Left colon (tissue), 2 donors: Measurements from ENCODE around the gene POLR2L. TPM values are rescaled to one million over a fixed set of nuclear protein-coding genes. Genes with fewer than 3 reads are reported as not detected.
A peak's percentile ranks its signal among the peaks of the same experiment; 100 is the strongest.

Source experiments
- ATAC-seq: fragments of 200-7000 bp; cut with Tn5 transposase; one replicate; pipeline ENCODE4 v1.9.1; 2020; ENCODE audit warnings: mild to moderate bottlenecking, moderate library complexity
- DNase-seq, 2 donors: peaks; one replicate each; pipeline ENCODE4 v3.0.0-alpha.2; 2020
- intact Hi-C, 2 donors: fragments of 100-400 bp; cut with DNase I in 1 of 2; cut with micrococcal nuclease in 1 of 2; formaldehyde crosslinking; loops; one replicate each; pipeline versions ENCODE4 v1.11.2 to v1.14.0; 2022; cut with DNase I, micrococcal nuclease
- long read RNA-seq: library from polyadenylated mRNA; unstranded; transcript quantifications from one replicate; pipeline ENCODE4 v2.0.0, GENCODE V29; 2021
- total RNA-seq, 2 donors: library from RNA; stranded (reverse); fragmentation: NEBNext Ultra II Directional; extraction: Animal tissue kit (Norgen Biotek cat#: 25700); gene quantifications; one replicate each; pipeline ENCODE4 v1.2.1, GENCODE V29; 2021
- donor health status: DM: no; HTN: no; CAD: no.
- donor health status: DM: yes; HTN: yes; CAD: no.

POLR2L gene
- total RNA-seq: 10 to 100 TPM; 79.4 to 83.1 TPM
- long read RNA-seq, transcript POLR2L-201 (2 exons, 892 nt): major isoform, 51 of 52 reads
- long read RNA-seq, partial matches to known transcripts: 0 of 52 reads
- long read RNA-seq, other reads (novel, unspliced or antisense): 1 of 52 reads

DNA sequence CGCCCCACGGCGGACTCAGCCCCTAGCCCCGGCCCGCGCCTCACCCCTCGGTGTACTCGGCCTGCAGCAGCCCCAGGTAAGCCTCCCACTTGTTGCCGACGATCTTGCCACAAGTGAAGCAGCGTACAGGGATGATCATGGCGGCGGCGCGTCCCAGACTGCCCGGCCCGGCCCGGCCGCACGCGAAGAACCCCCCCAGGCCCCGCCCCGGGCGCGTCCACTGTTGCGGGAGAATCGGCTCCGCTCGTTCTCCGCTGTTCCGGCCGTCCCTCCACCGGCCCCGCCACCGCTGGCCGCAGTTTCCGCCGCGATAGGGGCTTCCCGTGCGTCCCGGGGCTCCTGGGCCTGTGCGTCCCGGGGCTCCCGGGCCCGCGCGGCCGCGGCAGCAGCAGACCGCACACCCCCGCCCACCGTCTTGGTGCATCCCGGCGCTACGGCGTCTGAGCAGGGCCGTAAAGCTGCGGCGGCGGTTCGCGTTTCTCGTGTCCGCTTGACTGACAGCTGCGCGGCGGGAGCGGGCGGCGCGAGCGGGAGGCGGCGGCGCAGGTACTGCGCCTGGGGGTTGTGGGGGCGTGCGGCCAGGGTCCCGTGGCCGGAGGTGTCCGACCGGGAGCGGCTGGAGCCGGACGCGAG, at the start of gene POLR2L, which contains the start of gene TSPAN4:
Gene POLR2L, minus strand, starts transcription at position 160 of the 633 bp plus-strand sequence. Its CDS starts 21 bp downstream, at position 139.
Gene TSPAN4, plus strand, starts transcription at position 483 of the 633 bp plus-strand sequence. CDS start 7,453 bp downstream, outside the sequence.
- ATAC-seq (peak; percentile 69), DNase-seq (peak; percentile 82 to 93)
- intact Hi-C loops: no loop called here

DNA sequence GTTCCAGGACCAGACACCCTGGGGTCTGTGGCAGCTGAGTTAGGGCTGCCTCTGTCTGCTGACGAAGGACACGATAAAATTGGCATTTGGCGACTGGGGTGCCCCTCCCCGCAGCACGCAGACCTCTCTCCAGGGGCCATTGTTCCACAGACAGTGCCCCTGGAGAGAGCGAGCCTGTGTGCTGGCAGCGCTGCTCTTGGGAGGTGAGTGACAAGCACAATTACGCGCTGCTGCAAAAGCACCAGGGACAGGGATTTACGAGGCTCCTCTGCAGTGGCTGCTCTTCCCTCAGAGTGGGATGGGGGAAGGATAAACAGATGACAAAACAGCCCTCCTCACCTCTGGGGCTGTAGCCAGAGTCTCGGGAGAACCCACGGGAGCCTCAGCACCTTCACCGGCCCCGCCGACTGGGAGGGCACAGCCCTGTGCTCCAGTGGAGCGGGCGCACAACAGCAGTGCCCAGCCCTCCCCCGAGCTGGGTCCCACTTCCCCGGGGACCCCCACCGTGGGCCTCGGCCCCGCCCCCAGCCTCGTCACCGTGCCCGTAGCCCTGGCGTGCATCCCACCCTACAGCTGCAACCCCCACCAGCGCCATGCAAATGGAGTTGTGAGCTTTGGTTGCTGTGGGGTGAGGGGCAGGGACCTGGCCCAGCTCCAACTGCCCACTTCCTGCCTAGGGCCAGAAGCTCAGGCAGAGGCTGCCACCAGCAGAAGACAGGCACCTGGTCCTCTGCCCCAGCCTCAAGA, 48.6 kb upstream of the POLR2L start:
- intact Hi-C loops: no loop called here
- no peak for ATAC-seq
- DNase-seq: no peak

DNA sequence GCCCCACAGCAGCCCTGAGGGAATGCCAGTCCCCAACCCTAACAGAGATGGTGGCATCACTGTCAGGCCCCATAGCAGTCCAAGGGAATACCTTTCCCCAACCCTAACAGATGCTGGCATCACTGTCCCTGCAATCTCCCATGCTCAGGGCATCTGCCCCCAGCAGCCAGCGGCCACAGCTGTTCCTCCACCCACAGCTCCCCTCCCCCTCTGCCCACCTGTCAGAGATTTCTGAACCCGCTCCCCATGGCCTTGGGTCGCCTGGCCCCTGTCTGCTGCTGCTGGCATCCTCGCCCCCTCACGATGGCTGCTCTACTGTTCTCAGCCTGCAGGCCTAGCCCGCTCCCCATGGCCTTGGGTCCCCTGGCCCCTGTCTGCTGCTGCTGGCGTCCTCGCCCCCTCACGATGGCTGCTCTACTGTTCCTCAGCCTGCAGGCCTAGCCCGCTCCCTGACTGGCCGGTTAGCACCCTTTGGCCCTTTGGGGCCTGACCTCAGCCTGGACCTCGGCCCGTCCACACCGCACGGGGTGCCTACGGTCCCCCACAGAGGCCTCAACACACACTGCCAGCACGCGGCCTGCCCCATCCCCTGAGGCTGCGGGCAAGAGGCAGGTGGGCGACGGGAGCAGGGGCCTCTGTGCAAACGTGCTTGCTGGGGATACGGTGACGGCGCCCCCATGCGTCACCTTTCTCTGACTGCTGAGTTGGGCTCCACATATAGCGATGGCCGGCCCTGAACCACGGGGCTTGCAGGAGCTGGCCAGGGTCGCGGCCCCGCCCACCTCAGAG, 47.6 kb upstream of the POLR2L start:
- intact Hi-C loops: no loop called here
- ATAC-seq: no peak
- DNase-seq: no peak

DNA sequence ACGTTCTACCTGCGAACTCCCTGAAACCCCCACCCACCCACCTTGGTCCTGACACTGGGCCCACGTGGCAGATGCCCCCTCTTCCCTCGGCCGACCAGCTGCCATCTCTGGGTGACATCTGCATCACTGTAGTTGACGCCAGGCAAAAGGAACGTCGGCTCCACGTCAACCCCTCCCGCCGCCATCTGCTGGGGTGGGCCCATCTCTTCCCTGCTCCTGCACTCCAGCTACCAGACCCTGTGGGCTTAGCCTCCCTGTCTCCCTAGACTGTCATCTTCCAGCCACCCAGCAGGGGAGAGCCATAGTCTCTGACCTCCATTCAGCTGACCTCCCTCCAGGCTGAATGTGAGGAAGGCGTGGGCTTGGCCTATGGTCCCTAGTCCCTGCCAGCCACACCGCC, 46.9 kb upstream of the POLR2L start:
- DNase-seq (no peak), ATAC-seq (no peak)
- intact Hi-C loops: no loop called here

DNA sequence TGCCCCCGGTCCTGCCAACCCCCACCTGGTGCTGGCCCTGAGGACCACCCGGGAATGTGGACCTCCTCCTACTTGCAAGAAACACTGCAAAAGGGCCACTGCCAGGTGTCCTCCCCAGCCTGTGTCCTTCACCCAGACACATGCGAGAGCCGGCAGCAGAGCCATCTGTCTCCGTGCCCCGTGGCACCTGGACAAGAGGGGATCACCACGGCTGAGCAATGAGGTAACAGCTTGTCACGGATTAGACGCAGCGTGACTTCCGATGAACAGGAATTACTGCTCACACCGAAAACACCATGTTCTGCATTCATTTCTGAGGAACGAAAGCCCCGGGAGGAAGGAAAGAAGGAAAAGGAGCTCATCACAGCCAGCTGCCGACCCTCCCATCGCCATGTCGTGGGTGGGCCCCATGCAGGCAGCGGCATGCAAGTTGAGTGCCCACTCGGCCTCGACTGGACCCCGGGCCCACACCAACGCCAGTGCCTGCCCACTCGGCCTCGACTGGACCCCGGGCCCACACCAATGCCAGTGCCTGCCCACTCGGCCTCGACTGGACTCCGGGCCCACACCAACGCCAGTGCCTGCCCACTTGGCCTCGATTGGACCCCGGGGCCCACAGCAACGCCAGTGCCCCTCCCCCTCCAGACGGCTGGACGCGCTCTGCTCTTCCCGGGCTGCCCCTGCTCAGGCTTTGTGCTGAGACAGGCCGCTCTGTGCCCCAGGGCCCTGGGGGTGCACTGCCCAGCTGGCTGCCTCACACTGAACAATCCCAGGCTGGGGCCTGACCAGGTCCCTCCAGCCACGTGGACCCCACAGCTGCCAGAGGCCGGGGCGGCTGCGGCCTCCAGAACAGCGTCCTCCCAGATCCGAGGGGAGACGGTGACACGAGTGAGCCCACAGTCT, 46.2 kb upstream of the POLR2L start:
- ATAC-seq (no peak), DNase-seq (no peak)
- intact Hi-C loops: no loop called here

DNA sequence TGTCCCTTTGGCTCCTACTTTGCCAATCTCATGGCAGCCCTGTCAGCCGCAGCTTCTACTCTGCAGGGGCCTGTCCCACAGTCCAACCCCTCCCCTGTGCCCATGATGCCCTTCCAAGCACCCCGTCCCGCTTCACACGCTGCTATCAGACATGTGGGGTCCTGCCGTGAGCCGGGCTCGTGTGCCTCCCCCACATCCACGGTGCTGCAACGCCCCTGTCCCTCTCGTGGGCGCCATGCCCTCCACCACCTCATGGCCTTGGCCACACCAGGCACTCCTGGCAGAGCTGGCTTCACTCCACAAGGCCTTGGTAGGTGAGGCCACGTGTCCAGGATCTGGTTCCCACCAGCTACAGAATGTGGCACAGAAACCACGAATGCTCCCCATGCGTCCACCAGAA, 45.3 kb upstream of the POLR2L start:
- ATAC-seq (no peak), DNase-seq (no peak)
- intact Hi-C loops: no loop called here

DNA sequence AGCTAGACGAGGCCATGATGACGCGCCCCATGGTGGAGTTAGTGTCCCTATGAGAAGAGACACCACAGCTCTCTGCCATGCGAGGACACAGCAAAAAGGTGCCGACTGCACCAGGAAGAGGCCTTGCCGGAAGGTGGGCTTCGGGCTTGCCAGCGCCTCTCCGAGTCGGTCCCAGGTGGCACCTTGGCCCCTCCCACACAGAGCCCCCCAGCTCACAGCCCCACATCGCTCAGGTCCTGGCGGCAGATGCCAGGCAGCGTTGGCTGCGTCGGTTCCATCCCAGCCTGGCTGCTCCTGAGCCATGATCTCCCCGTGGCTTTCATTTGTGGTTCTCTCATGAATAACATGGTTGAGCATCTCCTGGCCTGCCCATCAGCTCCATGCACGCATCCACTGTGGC, 44.2 kb upstream of the POLR2L start:
- ATAC-seq: no peak
- no peak for DNase-seq
- intact Hi-C loops: no loop called here

DNA sequence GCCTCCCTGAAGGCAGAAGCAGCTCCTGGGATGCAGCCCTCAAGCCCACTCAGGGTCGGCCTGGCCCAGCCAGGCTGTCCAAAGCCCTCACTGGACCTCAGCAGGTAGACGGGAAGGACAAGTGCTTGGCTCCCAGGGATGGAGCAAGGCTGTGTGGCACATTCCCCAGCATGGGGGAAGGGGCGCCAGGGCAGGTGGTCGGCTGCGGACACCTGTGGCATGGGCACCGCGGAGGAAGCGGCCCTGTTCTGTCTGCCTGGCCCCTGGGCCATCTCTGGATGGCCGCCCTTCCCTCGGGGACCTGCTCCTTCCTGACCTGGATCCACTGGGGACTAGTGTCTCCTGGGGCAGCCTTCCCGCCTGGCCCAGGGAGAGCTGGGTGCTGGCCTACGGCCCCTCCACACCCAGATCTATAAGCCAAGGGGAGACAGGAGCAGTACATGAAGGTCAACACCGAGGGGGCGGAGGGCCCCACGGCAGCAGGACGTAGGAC, 42.3 kb upstream of the POLR2L start:
- ATAC-seq: no peak
- DNase-seq: no peak
- intact Hi-C loops: no loop called here

DNA sequence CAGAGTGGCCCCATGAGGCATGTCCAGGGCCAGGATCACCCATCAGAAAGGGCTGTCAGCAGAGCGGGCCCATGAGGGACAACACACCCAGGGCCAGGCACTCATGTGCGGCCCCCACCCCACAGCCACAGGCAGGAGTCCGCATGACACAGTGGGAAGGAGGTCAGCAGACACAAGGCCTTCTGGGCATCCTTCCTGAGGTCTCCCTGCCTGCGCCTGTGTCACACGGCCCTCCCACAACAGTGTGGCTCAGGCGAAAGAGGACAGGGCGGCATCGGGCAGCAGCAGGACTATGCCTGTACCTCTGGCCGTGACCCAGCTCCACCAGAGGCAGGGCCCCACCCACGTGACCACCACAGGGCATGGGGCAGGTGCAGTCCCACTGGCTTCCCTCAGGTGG, 41.2 kb upstream of the POLR2L start:
- DNase-seq: no peak
- no peak for ATAC-seq

DNA sequence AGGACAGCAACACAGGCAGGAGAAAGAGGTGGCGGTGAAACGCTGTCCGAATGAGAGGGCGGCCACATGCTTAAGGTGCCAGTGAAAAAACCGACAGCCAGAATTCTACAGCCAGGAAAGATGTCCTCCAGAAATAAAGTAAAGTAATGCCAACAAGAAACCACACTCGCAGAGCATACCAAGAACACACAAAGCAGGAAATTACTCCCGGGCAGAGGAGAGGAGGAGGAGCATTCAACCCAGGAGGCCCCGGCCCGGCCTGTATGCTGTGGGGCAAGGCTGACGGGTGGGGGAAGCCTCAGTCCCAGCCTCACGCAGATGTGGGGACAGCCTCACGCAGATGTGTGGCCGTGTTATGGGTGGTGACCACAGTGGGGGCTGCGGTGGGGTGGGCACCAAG, 40.3 kb upstream of the POLR2L start:
- no peak for DNase-seq
- intact Hi-C loops: no loop called here
- no peak for ATAC-seq

More for the DNA sequence above, 41.2 kb upstream of the POLR2L start:
- intact Hi-C loops: no loop called here

DNA sequence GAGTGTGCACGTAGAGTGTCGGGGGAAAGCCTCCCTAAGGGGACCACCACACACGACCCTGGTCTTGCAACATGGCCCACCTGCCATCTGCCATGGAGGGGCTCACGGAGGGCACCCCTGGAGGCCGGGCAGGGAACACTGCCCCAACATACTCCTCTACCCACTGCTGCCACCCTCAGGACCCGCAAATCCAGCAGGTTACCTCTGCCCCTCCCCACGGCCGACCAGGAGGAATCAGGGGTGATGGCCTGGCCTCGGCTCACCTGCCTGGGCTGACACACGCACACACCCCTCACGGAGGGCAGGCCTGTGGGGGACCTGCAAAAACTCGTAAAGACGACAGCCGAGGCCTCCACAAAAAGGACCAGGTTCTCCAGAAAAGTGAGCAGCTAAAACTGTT, 38.1 kb upstream of the POLR2L start:
- DNase-seq (no peak), ATAC-seq (no peak)
- intact Hi-C loops: no loop called here

DNA sequence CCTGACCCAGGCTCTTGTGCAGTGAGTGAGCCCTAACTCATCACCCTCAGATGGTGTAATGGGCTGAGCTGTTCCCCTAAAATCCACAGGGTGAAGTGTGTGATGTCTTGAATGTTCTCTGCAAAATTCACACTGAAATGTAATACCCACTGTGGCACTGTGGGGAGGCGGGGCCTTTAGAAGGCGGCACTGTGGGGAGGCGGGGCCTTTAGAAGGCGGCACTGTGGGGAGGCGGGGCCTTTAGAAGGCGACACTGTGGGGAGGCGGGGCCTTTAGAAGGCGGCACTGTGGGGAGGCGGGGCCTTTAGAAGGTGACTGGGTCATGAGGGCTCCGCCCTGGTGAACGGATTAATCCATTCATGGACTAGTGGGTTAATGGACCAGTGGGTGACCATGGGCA, 35.2 kb upstream of the POLR2L start:
- intact Hi-C loops: no loop called here
- DNase-seq (no peak), ATAC-seq (no peak)

DNA sequence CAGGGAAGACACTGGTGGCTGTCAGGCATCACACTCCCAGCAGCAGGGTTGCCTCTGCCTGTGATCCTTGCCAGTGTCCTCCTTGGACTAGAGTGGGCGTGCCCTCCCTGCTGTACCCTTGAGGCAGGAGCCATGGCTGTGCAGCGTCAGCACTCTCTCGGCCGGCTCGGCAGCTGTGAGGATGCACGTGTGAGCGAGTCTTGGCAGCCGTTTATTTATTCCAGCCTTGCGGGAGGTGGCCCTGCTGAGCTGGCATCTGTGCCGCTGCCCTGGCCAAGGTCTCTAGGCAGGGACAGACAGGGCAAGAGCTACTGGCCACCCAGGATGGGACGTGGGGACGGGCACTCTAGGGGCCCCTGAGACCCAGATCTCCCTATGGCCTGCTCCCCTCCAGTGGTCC, 34.2 kb upstream of the POLR2L start:
- no peak for ATAC-seq
- DNase-seq: no peak
- intact Hi-C loops: no loop called here

DNA sequence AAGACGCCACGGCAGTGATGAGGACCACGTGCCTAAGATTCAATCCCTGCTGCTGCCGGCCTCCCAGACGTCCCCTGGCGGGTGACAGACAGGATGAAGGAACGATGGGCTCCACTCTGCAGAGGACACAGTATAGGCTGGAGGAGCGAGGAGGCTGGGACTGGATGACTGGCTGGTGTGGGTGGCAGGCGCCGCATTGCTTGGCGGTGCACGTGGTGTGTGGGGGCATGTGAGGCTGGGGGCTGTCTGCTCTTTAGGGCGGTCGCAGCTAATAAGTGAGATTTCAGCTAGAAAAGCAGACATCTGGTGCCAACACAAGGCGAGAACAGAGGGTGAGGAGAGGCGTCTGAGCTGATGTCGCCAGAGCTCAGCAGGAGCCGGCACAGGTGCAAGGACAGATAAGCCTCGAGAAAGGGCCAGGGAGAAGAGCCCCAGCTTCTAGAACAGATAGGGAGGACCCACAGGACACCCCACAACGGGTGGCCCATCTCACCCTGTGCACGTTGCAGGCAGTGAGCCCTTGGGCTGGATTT, 33.5 kb upstream of the POLR2L start:
- intact Hi-C loops: no loop called here
- ATAC-seq (no peak), DNase-seq (no peak)

DNA sequence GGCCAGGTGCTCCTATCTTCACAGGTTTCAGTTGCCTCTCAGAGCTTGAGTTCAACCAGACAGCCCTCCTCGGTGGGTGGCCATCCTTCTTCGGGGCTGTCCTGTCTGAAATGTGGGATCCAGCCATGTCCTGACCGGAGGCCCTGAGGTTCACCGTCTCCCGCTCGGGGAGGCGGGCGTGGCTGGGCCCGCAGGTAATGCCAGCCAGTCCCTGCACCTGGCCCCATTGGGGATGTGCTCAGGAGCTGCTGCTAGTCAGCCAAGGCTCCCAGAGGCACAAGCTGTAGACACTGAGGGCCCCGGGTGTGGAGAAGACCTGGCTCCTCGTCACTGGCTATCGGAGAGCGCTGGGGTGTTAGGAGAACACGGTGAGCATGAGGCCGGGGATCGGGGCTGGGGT, 32.9 kb upstream of the POLR2L start:
- DNase-seq: no peak
- no peak for ATAC-seq
- intact Hi-C loops: no loop called here

DNA sequence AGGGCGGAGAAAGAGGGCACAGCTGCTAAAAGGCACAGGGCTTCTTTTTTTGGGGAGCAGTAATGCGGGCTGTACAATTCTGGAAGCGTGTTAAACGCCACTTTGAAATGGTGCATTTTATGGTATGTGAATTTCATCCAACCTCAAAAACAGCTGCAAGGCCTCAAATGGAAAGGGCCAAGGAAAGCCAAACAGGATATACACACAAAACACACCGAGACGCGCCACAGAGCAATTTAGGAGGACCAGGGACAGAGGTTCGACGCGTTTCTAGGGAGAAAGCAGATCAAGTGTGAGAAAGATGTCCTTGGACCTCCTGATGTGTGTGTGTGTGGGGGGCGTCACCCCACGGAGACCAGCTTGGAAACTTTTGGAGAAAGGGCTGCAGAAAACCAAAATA, 31.4 kb upstream of the POLR2L start:
- DNase-seq (no peak), ATAC-seq (no peak)
- intact Hi-C loops: no loop called here

DNA sequence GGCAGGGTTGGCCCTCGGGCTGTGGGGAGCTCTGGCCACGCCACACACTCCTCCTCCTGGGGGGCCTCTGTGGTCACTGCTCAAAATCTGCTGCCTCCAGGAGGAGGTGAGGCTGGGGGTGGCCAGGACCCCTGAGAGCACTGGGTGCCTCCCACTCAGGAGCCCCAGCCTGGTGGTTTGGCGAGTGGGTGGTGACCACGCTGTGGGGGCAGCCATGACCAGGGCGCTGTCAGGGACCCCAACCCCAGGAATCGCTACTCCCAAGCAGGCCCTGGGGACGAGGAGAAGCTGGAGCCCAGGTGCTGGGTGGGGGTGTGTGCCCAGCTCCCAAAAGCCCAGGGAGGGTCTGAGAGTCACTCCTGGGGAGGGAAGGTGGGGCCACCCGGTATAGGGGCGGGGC, 30.5 kb upstream of the POLR2L start:
- ATAC-seq: no peak
- DNase-seq: no peak
- intact Hi-C loops: no loop called here

DNA sequence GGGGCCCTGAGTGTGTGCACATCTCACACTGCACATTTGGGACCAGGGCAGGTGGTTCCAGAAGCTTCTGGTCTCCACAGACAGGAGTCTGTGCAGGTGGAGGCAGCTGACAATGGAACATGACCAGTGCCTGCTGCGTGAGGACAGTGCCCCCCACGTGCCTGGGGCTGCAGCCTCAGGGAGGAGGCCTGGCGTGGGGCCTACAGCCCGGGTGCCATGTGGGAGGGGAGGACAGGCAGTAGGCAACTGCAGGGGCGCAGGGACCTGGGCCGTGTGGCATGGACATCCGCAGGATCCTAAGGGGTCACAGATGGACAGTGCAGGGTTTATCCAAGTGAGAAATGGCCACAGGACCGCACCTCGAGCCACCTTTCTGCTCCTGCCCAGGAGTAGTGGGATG, 29.1 kb upstream of the POLR2L start:
- no peak for DNase-seq
- ATAC-seq: no peak
- intact Hi-C loops: no loop called here
